ENCODE results near the gene COL6A6.

The COL6A6 gene

DNA sequence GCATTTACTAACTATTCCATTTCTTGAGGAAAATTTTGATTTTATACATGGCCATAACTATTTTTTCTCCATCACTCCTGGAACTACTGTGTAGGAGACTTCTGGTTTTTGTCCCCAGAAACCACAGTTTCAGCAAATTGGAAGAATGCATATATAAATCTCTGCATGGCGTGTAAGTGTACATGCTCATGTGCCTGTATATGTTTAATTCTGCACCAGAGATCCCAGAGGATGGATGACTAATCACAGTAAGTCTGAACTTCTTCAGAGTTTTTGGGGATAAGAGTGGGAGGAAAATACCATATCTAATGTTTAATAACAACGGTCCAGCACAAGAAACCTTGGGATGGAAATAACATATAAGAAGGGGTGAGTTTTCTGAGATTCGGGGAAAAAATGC is 10.9 kb upstream of the COL6A6 start:
- H3K9ac ChIP-seq (ENCODE audit: low read depth, low read length) = no peak overlapping the region
- H3K36me3 ChIP-seq (ENCODE audit: insufficient read depth, low read depth, low read length) = no peaks in the 10 kb centered on the region
- H3K4me1 ChIP-seq (ENCODE audit: insufficient read depth, low read length) = no peaks in the 10 kb centered on the region
- no peaks in the 10 kb centered on the region for H3K27me3 ChIP-seq (ENCODE audit: insufficient read depth, low read length)
- no peak overlapping the region for H3K4me3 ChIP-seq (ENCODE audit: low read length)
- H3K9me3 ChIP-seq (ENCODE audit: insufficient read depth, low read depth, low read length) = no peaks in the 10 kb centered on the region
- no peak overlapping the region for H3K27ac ChIP-seq (ENCODE audit: low read length)

DNA sequence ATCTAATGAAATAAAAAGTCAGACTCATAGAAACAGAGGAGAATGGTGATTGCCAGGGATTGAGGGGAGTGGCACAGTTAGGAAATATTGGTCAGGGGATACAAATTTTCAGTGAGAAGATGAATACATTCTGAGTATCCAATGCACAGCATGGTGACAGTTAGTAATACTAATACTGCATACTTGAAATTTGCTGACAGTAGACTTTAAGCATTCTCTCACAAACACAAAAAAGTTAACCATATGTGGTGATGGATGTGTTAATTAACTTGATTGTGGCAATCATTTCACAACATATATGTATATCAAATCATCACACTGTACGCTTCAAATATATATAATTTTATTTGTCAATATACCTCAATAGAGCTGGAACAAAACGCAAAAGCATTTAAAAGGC is 9.2 kb upstream of the COL6A6 start:
- Histone ChIP-seq H3K9me3 (ENCODE audit: insufficient read depth, low read depth, low read length) (no peaks in the 10 kb centered on the region), H3K4me3 (ENCODE audit: low read length) (no peak overlapping the region), H3K27me3 (ENCODE audit: insufficient read depth, low read length) (no peaks in the 10 kb centered on the region), H3K4me1 (ENCODE audit: insufficient read depth, low read length) (no peaks in the 10 kb centered on the region), H3K36me3 (ENCODE audit: insufficient read depth, low read depth, low read length) (no peaks in the 10 kb centered on the region), H3K27ac (ENCODE audit: low read length) (no peak overlapping the region), H3K9ac (ENCODE audit: low read depth, low read length) (no peak overlapping the region)

DNA sequence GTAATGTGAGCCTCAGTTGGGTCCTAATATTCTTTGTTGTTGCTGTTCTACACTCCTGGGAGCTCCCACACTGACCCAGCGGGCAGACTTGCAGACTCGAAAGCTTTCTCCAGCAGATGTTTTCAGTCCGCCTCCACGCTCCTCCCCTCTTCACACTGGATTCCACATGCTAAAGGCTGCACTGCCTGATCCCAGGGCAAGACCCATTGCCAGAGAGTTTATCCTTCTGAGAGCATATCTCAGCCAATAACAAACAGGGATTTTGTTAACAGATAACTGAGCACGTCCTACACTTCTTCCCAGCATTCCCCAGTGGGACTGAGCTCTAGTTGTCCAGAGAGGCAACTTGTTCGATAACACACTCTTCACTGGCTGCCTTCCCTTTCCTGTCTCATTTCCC is 8.0 kb upstream of the COL6A6 start:
- H3K27me3 ChIP-seq (ENCODE audit: insufficient read depth, low read length) = no peaks in the 10 kb centered on the region
- no peaks in the 10 kb centered on the region for H3K4me1 ChIP-seq (ENCODE audit: insufficient read depth, low read length)
- no peak overlapping the region for H3K4me3 ChIP-seq (ENCODE audit: low read length)
- H3K27ac ChIP-seq (ENCODE audit: low read length) = no peak overlapping the region
- no peaks in the 10 kb centered on the region for H3K9me3 ChIP-seq (ENCODE audit: insufficient read depth, low read depth, low read length)
- no peaks in the 10 kb centered on the region for H3K36me3 ChIP-seq (ENCODE audit: insufficient read depth, low read depth, low read length)
- H3K9ac ChIP-seq (ENCODE audit: low read depth, low read length) = no peak overlapping the region

DNA sequence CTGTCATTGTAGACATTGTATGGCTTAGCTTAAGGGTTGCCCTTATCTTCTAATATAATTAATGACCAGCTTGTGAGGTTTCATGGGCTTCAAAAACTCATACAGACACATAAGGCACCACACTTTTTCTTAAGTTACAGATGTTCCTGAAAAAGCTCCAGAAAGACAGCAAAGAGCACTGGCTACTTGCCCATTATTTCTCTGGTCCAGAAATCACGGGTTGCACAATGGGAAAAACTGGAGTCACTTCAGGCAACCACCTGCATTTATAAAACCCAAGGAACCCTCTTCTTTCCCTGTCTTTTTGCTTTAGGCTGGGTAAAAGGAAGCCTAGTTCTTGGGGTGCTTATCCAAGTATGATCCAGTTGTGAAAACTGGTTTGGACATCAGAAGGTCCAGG is 2.3 kb upstream of the COL6A6 start:
- H3K27me3 ChIP-seq (ENCODE audit: insufficient read depth, low read length) = peaks cover 43% of the 10 kb centered on the region
- H3K9me3 ChIP-seq (ENCODE audit: insufficient read depth, low read depth, low read length) = no peaks in the 10 kb centered on the region
- no peaks in the 10 kb centered on the region for H3K36me3 ChIP-seq (ENCODE audit: insufficient read depth, low read depth, low read length)
- 0 out of 2 replicates have a peak, but pooled peaks cover 4% of the 10 kb centered on the region for H3K4me1 ChIP-seq (ENCODE audit: insufficient read depth, low read length)
- H3K4me3 ChIP-seq (ENCODE audit: low read length) = no peak overlapping the region
- no peak overlapping the region for H3K9ac ChIP-seq (ENCODE audit: low read depth, low read length)
- no peak overlapping the region for H3K27ac ChIP-seq (ENCODE audit: low read length)

DNA sequence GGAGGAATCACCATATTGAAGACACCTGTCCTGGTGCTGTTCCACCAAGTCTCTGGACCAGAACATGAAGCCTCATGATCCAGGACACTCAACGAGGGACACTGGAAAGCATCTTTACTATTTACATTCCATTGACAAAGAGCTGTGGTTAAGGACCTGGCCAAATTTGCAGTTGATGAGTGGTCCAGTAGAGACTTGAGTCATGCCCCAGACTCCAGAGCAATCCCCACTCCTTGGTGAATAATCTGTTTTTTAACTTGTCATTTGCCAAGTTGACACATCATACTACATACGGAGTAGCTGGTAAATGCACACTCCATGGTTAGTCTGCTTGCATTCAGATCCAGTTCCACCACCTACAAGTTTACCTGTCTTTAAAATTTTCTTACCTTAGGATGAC is 1.2 kb upstream of the COL6A6 start:
- Histone ChIP-seq H3K27ac (ENCODE audit: low read length) (no peak overlapping the region), H3K36me3 (ENCODE audit: insufficient read depth, low read depth, low read length) (no peaks in the 10 kb centered on the region), H3K9ac (ENCODE audit: low read depth, low read length) (no peak overlapping the region), H3K4me1 (ENCODE audit: insufficient read depth, low read length) (0 out of 2 replicates have a peak, but pooled peaks cover 4% of the 10 kb centered on the region), H3K4me3 (ENCODE audit: low read length) (no peak overlapping the region), H3K27me3 (ENCODE audit: insufficient read depth, low read length) (peaks cover 43% of the 10 kb centered on the region), H3K9me3 (ENCODE audit: insufficient read depth, low read depth, low read length) (no peaks in the 10 kb centered on the region)

DNA sequence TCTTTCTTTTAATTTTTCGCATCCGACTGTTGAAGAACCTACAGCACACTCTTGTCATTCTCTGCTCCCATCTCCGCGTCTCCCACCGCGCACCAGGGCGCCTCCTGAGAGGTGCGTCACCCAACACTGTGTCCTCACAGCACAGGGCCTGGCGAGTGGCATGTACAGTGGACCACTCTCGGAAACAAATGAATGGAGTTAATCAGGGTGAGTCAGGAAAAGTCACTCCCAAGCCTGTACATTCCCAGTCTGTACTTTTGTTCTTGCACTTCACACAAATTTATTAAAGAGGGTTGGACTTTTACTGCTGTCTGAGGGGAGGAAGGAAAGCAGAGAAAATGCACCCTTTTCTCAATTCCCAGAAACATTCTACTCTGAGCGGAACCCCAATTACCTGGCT is 625 bp downstream of the COL6A6 start:
- Histone ChIP-seq H3K4me1 (ENCODE audit: insufficient read depth, low read length) (0 out of 2 replicates have a peak, but pooled peaks cover 4% of the 10 kb centered on the region), H3K36me3 (ENCODE audit: insufficient read depth, low read depth, low read length) (no peaks in the 10 kb centered on the region), H3K9ac (ENCODE audit: low read depth, low read length) (no peak overlapping the region), H3K9me3 (ENCODE audit: insufficient read depth, low read depth, low read length) (no peaks in the 10 kb centered on the region), H3K27ac (ENCODE audit: low read length) (no peak overlapping the region), H3K4me3 (ENCODE audit: low read length) (peak overlapping the region; percentile 77), H3K27me3 (ENCODE audit: insufficient read depth, low read length) (peaks cover 43% of the 10 kb centered on the region)

DNA sequence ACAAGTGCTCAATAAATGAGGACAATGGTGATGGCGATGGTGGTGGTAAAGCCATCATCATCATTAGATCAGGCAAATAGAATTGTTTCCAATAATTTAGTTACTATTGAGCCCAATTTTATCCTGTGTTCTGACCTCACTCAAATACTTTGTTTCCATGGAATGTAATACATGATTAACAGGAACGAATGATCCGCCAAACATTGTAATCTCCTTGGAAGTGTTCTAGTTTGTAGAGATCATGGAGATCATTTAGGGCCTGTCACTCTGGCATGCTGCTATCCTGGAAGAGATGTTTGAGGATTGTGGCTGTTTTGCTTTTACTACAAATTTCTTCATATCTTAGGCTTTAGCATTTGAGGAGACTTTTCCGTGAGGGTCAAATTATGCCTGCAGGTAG is 2.8 kb downstream of the COL6A6 start:
- no peaks in the 10 kb centered on the region for H3K9me3 ChIP-seq (ENCODE audit: insufficient read depth, low read depth, low read length)
- no peak overlapping the region for H3K4me3 ChIP-seq (ENCODE audit: low read length)
- H3K36me3 ChIP-seq (ENCODE audit: insufficient read depth, low read depth, low read length) = no peaks in the 10 kb centered on the region
- H3K27me3 ChIP-seq (ENCODE audit: insufficient read depth, low read length) = peaks cover 37% of the 10 kb centered on the region
- H3K4me1 ChIP-seq (ENCODE audit: insufficient read depth, low read length) = 0 out of 2 replicates have a peak, but pooled peaks cover 4% of the 10 kb centered on the region
- no peak overlapping the region for H3K9ac ChIP-seq (ENCODE audit: low read depth, low read length)
- H3K27ac ChIP-seq (ENCODE audit: low read length) = no peak overlapping the region

DNA sequence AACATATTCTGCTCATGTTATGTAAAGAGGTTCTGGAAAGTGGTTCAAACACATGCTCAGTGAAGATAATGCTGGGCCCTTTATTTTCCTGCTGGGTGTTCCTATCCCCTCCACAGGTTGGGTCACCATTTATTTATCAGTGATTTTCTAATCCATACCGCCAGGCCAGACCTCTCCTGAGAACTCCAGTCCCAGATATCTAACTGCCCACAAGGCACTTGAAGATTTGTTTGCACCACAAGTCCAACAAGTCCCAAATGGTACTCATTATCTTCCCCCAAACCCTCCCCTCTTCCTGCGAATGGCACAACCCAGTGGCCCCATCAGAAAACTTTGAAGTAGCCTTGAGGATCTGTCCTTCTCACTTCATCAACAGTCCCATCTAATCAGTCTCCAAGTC is 5.4 kb downstream of the COL6A6 start:
- no peaks in the 10 kb centered on the region for H3K36me3 ChIP-seq (ENCODE audit: insufficient read depth, low read depth, low read length)
- H3K9ac ChIP-seq (ENCODE audit: low read depth, low read length) = no peak overlapping the region
- H3K27me3 ChIP-seq (ENCODE audit: insufficient read depth, low read length) = peaks cover 10% of the 10 kb centered on the region
- no peak overlapping the region for H3K4me3 ChIP-seq (ENCODE audit: low read length)
- 0 out of 2 replicates have a peak, but pooled peaks cover 4% of the 10 kb centered on the region for H3K4me1 ChIP-seq (ENCODE audit: insufficient read depth, low read length)
- no peak overlapping the region for H3K27ac ChIP-seq (ENCODE audit: low read length)
- no peaks in the 10 kb centered on the region for H3K9me3 ChIP-seq (ENCODE audit: insufficient read depth, low read depth, low read length)

DNA sequence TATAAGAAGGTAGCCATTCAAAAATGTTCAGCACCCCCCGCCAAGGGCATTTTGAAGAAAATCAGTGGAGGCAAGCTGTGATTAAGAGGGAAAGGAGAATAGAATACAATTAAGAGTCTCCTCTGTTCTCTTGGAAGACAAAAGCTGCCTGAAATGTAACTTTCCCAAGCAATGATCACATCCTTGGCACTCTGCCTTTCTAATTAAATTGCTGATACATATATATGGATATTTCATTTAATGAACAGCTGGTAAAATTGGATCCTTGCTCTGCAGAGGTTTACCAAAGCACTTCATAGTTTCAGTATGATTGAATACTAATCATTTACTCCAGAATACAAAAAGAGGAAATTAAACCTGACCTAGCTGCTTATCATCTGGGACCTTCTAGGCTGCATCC is 10.4 kb downstream of the COL6A6 start:
- no peaks in the 10 kb centered on the region for H3K9me3 ChIP-seq (ENCODE audit: insufficient read depth, low read depth, low read length)
- H3K27me3 ChIP-seq (ENCODE audit: insufficient read depth, low read length) = no peaks in the 10 kb centered on the region
- H3K36me3 ChIP-seq (ENCODE audit: insufficient read depth, low read depth, low read length) = no peaks in the 10 kb centered on the region
- peaks cover 8% of the 10 kb centered on the region; the same call in 1 of the 2 replicates for H3K4me1 ChIP-seq (ENCODE audit: insufficient read depth, low read length)
- H3K9ac ChIP-seq (ENCODE audit: low read depth, low read length) = no peak overlapping the region
- H3K4me3 ChIP-seq (ENCODE audit: low read length) = no peak overlapping the region
- H3K27ac ChIP-seq (ENCODE audit: low read length) = no peak overlapping the region

DNA sequence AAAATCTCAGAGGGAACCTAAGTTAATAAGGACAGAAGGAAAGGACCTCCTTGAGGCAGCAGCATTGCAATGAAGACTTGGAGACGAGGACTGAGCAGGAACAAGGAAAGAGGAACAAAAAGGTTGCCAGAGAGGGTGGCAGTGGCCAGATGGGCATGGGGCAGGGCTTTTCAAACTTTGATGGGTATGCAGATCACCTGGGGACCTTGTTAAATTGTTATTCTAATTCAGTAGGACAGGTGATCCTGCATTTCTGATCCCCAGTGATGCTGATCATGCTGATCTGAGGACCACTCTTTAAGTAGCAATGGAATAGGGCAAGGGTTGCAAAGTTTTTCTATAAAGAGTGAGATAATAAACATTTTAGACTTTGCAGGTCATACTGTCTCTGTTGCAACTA is 11.1 kb downstream of the COL6A6 start:
- no peak overlapping the region for H3K4me3 ChIP-seq (ENCODE audit: low read length)
- no peaks in the 10 kb centered on the region for H3K9me3 ChIP-seq (ENCODE audit: insufficient read depth, low read depth, low read length)
- no peak overlapping the region for H3K27ac ChIP-seq (ENCODE audit: low read length)
- no peaks in the 10 kb centered on the region for H3K36me3 ChIP-seq (ENCODE audit: insufficient read depth, low read depth, low read length)
- no peaks in the 10 kb centered on the region for H3K27me3 ChIP-seq (ENCODE audit: insufficient read depth, low read length)
- peaks cover 8% of the 10 kb centered on the region; the same call in 1 of the 2 replicates for H3K4me1 ChIP-seq (ENCODE audit: insufficient read depth, low read length)
- H3K9ac ChIP-seq (ENCODE audit: low read depth, low read length) = no peak overlapping the region

DNA sequence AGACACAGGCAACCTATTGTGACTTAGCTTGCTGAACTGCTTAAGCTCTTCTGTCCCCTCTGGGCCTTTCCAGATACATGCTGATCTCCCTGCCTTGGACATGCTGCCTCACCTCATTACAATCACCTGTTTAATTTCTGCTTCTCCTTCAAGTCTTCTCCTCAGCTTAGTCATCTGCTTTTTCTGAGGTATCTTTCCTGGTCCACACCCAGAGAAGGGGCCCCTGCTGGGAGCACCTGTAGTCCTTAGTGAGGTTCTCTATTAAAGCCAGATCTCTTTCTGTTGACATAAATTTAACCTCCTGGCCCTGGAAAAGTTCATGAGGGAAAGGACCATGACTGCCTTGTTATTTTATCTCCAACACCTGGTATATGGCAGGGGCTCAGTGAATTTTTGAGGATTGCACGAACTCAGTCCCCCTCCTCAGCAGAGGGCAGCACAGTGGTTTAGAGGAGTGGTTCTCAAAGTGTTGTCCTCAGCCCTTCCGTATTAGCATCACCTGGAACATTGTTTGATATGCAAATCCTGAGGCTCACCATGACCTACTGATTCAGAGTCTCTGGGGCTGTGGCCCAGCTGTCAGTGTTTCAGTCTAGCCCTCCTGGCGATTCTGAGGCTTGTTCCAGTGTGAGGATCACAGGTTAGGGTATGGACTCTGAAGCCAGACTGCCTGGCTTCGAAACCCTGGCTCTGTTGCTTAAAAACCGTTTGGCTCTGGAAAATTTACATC is 12.7 kb downstream of the COL6A6 start:
- Histone ChIP-seq H3K4me1 (ENCODE audit: insufficient read depth, low read length) (peaks cover 8% of the 10 kb centered on the region; the same call in 1 of the 2 replicates), H3K9ac (ENCODE audit: low read depth, low read length) (no peak overlapping the region), H3K36me3 (ENCODE audit: insufficient read depth, low read depth, low read length) (no peaks in the 10 kb centered on the region), H3K27ac (ENCODE audit: low read length) (no peak overlapping the region), H3K4me3 (ENCODE audit: low read length) (no peak overlapping the region), H3K27me3 (ENCODE audit: insufficient read depth, low read length) (no peaks in the 10 kb centered on the region), H3K9me3 (ENCODE audit: insufficient read depth, low read depth, low read length) (no peaks in the 10 kb centered on the region)

DNA sequence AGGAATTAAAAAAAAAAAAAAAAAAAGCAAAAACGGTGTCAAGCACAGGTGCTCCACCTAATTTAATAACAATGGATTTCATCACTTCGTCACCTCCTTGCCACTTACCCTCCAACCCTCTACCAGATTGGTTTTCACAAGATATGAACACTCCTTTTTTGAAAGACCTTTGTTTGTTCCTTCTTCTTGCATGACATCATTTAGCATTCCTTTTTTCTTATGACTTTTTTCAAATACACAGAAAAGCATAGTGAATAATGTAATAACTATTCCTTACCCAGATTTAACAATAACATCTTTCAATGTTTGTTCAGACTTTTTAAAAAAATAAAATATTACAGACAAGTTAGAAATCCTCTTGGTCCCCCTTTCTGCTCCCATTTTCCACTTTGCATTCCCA is 16.3 kb downstream of the COL6A6 start:
- H3K9ac ChIP-seq (ENCODE audit: low read depth, low read length) = no peak overlapping the region
- H3K36me3 ChIP-seq (ENCODE audit: insufficient read depth, low read depth, low read length) = no peaks in the 10 kb centered on the region
- no peaks in the 10 kb centered on the region for H3K27me3 ChIP-seq (ENCODE audit: insufficient read depth, low read length)
- H3K4me1 ChIP-seq (ENCODE audit: insufficient read depth, low read length) = peaks cover 6% of the 10 kb centered on the region; the same call in 1 of the 2 replicates
- H3K4me3 ChIP-seq (ENCODE audit: low read length) = no peak overlapping the region
- H3K9me3 ChIP-seq (ENCODE audit: insufficient read depth, low read depth, low read length) = no peaks in the 10 kb centered on the region
- no peak overlapping the region for H3K27ac ChIP-seq (ENCODE audit: low read length)
